Measurements from ENCODE around the gene COL9A3.

COL9A3 gene

GRCh38 chr20:62825986-62826645 lies 9.3 kb downstream of the COL9A3 start:
- no peak for DNase-seq

GRCh38 chr20:62826646-62827310 lies 9.9 kb downstream of the COL9A3 start:
- no peak for DNase-seq

GRCh38 chr20:62827311-62828038 lies 10.6 kb downstream of the COL9A3 start:
- DNase-seq: no peak

DNA sequence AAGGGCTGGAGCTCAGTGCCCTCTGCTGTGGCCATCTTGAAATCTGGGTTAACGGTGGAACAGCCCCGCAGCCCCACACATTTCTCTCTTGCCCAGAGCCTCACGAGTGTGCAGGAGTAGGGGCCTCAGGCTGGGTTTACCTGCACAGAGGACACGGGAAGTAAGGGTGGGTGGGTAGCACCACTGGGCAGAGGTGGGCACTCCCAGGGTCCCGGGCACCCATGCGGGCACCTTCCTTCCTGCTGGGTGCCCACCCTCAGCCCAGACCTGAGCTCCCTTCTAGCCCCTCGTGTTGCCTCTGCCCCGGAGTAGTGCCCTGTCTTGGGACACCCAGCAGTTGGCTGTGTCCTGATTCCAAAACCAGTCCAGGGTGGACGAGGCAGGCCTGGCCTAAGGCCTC lies 11.2 kb downstream of the COL9A3 start:
- DNase-seq: no peak

DNA sequence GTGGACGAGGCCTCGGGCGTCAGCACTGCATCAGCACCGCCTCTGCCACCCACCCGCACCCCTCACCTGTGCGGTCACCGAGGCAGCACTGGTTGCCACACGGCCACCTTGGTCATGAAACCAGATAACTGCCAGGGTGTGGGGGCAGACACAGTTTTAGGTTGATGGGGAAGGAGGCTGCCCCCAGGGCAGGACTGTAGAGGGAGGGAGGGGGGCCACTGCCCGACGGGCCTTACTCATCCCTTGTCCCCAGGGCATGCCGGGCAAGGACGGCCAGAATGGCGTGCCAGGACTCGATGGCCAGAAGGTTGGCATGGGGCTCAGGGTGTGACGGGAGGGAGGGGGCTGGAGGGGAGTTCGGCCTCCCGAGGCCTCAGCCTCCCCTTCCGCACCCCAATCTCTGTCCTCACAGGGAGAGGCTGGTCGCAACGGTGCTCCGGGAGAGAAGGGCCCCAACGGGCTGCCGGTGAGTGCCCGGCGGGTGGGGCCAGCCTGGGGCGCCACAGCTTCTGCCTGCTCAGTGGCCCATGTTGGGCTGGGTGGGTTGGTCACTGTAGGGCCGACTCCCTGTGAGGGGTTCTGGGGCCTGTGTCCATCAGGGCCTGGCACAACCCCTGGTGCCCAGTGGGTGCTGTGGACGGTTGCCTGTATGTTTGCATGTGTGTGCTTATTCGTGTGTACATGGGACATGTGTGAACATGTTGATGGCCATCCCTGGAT lies 11.8 kb downstream of the COL9A3 start:
- no peak for DNase-seq

DNA sequence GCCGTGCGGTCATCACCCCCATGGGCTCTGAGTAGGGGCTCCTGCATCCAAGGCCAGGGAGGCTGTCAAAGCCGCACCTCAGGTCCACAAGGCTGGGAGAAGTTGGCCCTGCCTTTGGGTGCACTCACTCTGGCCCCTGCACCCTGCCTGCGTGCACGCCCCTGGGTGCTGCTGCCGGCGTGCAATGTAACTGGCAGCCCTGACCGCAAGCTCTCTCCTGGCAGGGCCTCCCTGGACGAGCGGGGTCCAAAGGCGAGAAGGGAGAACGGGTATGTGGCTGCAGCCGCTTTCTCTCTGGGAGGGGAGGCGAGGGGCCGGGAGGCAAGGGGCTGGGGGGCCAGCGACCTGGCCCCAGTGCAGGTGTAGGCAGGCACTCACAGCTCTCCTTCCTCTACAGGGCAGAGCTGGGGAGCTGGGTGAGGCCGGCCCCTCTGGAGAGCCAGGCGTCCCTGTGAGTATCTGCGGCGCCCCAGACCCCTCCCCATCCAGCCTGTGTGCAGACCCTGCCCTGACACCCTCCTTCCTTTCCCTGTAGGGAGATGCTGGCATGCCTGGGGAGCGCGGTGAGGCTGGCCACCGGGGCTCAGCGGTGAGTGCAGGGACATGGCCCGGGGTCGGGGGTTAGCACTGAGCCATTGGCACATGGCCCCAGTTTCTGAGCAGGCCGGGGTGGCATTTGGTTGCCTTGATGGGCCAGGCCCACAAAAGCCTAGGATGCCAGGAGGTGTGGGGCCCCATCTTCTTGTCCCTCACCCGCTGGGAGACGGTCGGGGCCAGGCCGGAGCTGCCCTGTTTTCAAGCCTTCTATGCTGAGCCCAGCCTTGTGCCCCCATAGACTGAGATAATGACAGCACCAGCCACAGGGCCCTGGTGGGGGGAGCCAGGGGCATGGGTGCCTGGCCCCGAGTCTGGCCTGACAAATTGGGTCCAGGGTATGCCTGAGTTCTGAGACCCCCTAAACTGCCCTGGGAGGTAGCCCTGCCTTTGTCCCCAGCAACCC lies 12.7 kb downstream of the COL9A3 start:
- no peak for DNase-seq

GRCh38 chr20:62830251-62830650 lies 13.4 kb downstream of the COL9A3 start:
- no peak for DNase-seq

DNA sequence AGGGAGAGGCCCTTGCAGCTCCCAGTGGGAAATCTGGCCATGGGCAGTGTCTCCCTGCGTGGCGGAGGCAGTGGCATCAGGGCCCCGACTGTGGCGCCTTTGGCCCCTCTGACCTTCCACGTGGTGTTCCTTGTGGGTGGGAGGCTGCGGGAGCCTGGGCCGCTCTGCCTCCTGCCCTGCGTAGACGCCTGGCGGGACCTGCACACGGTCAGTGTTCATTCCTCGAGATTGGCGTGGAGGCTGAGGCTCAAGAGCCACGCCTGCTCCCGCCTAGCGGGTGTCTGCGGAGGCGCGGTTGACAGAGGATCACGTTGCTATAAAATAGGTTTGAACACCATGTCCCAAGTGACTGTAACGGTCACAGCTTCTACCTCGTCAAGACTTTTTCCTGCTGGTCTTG lies 14.0 kb downstream of the COL9A3 start:
- DNase-seq: no peak

- DNase-seq: no peak
Observed at GRCh38 chr20:62831361-62831788, 14.5 kb downstream of the COL9A3 start.

GRCh38 chr20:62831854-62832211 lies 15.0 kb downstream of the COL9A3 start:
- no peak for DNase-seq

DNA sequence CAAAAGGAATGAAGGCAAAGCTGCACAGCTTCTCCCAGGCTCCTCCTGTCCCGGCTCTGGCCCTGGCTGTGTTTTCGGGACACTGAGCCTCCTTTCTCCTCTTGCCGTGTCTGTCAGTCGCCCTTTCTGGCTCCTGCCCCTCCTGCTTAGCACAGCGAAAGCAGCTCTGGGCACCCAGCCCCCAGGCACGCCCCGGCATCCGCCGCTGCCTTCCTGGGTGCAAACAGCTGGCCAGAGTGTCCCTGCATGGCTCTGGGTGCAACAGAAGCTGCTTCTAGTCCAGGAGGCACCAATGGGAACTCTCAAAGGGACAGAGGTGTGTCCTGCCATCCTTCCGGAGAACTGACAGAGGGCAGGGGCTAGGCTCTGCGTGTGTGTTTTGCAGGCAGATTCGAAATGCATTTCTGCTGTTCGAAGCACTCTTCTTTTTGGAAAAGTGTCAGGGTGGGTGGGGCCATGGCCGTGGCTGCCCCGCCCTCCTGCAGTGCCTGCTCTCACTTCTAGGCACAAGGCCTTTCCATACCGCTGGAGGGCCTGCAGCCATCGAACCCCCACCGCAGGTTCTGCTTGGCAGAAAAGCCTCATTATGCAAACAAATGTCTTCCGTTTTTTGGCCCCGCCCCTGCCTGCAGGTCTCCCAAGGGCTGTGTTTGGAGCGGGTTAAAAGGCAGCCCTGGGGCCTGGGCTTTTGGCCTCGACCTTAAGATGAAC lies 15.5 kb downstream of the COL9A3 start:
- no peak for DNase-seq

GRCh38 chr20:62832951-62833391 lies 16.1 kb downstream of the COL9A3 start:
- DNase-seq: no peak

- no peak for DNase-seq
Observed at GRCh38 chr20:62834967-62835730, 18.3 kb downstream of the COL9A3 start.

DNA sequence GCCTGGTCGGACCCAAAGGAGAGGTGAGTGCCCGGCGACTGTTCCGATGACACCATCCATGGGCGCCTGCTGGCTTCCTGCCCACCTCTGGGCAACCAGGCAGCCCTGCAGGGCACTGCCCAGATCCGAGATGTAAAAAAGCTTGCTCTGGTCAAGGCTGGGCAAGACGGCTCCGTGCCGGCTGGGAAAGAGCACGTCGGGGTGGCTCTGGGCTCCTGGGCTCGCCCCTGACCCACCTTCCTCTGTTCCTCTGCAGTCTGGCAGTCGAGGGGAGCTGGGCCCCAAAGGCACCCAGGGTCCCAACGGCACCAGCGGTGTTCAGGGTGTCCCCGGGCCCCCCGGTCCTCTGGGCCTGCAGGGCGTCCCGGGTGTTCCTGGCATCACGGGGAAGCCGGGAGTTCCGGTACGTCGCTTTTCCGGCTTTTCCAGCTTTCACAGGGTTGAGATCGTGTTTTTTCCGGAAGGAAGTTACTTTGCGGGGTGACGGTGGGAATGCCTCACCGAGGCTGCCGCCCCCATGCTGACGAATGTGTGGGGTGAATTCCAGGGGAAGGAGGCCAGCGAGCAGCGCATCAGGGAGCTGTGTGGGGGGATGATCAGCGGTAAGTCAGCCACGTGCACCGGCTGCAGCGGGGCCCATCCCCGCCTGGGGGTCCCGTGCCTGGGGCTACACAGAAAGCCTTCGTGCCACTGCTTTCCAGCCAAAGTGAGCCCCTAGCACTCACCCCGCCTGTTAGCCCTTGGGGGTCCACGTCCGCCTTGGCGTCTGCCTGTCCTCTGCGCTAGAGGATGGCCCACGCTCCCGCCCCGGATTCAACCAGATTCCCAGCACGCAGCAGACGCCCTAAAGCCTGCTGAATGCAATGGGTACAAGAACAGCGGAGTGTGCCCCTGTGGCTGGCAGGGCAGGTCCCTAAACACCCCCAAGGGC lies 19.3 kb downstream of the COL9A3 start:
- DNase-seq: no peak

GRCh38 chr20:62836967-62837490 lies 20.2 kb downstream of the COL9A3 start:
- no peak for DNase-seq

DNA sequence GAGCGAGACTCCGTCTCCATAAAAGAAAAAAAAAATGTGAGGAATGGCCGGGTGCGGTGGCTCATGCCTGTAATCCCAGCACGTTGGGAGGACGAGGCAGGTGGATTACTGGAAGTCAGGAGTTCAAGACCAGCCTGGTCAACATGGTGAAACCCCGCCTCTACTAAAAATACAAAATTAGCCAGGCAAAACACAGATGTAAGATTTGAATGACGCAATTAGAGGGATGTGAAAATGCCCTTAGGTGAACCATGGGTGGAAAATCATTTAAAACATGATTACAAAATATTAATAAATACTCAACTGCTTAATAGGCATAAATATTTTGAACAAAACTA lies 20.9 kb downstream of the COL9A3 start:
- no peak for DNase-seq

GRCh38 chr20:62838128-62838891 lies 21.5 kb downstream of the COL9A3 start:
- no peak for DNase-seq

- DNase-seq: no peak
Observed at GRCh38 chr20:62839261-62839660, 22.4 kb downstream of the COL9A3 start.

- DNase-seq: no peak
Observed at GRCh38 chr20:62839816-62840215, 23.0 kb downstream of the COL9A3 start.
